ENCODE results near the gene ALKBH3.

ALKBH3 gene

GRCh38 chr11:43837879-43838278 lies 42.8 kb upstream of the ALKBH3 start:
- DNase-seq (ENCODE audit: low read depth, low spot score), result no peak
- no peak for TF ChIP-seq CTCF (IDR thresholded peaks at IDR 0.05; ENCODE audit: low read depth, low read length)
- in situ Hi-C loops (cut with HindIII; ENCODE audit: low sequenced_read_pairs), result no loop called here
- H3K4me3 ChIP-seq (ENCODE audit: low read depth, low read length), result no peak overlapping the region

- H3K4me3 ChIP-seq (ENCODE audit: low read depth, low read length), result no peak overlapping the region
- TF ChIP-seq CTCF (IDR thresholded peaks at IDR 0.05; ENCODE audit: low read depth, low read length), result no peak
- DNase-seq (ENCODE audit: low read depth, low spot score), result no peak
- in situ Hi-C loops (cut with HindIII; ENCODE audit: low sequenced_read_pairs), result no loop called here
Measured at GRCh38 chr11:43842021-43842420, 38.6 kb upstream of the ALKBH3 start.

GRCh38 chr11:43845816-43846215 lies 34.8 kb upstream of the ALKBH3 start:
- DNase-seq (ENCODE audit: low read depth, low spot score), result no peak
- no peak overlapping the region for H3K4me3 ChIP-seq (ENCODE audit: low read depth, low read length)
- in situ Hi-C loops (cut with HindIII; ENCODE audit: low sequenced_read_pairs), result no loop called here
- TF ChIP-seq CTCF (IDR thresholded peaks at IDR 0.05; ENCODE audit: low read depth, low read length), result no peak

- peak; percentile 82 for DNase-seq (ENCODE audit: low read depth, low spot score)
- in situ Hi-C loops (cut with HindIII; ENCODE audit: low sequenced_read_pairs), result no loop called here
- H3K4me3 ChIP-seq (ENCODE audit: low read depth, low read length), result no peak overlapping the region
- peak; percentile 86 for TF ChIP-seq CTCF (IDR thresholded peaks at IDR 0.05; ENCODE audit: low read depth, low read length)
Measured at GRCh38 chr11:43852057-43852636, 28.5 kb upstream of the ALKBH3 start.

- H3K4me3 ChIP-seq (ENCODE audit: low read depth, low read length), result no peak overlapping the region
- DNase-seq (ENCODE audit: low read depth, low spot score), result no peak
- in situ Hi-C loops (cut with HindIII; ENCODE audit: low sequenced_read_pairs), result no loop called here
- TF ChIP-seq CTCF (IDR thresholded peaks at IDR 0.05; ENCODE audit: low read depth, low read length), result no peak
Measured at GRCh38 chr11:43853781-43854180, 26.9 kb upstream of the ALKBH3 start.

- TF ChIP-seq CTCF (IDR thresholded peaks at IDR 0.05; ENCODE audit: low read depth, low read length), result no peak
- in situ Hi-C loops (cut with HindIII; ENCODE audit: low sequenced_read_pairs), result no loop called here
- DNase-seq (ENCODE audit: low read depth, low spot score), result no peak
- no peak overlapping the region for H3K4me3 ChIP-seq (ENCODE audit: low read depth, low read length)
Measured at GRCh38 chr11:43856993-43857392, 23.6 kb upstream of the ALKBH3 start.

- in situ Hi-C loops (cut with HindIII; ENCODE audit: low sequenced_read_pairs), result no loop called here
- no peak overlapping the region for H3K4me3 ChIP-seq (ENCODE audit: low read depth, low read length)
- DNase-seq (ENCODE audit: low read depth, low spot score), result no peak
- TF ChIP-seq CTCF (IDR thresholded peaks at IDR 0.05; ENCODE audit: low read depth, low read length), result no peak
Measured at GRCh38 chr11:43861141-43861540, 19.5 kb upstream of the ALKBH3 start.
